ENCODE data around the gene MTCL1.

The MTCL1 gene

DNA sequence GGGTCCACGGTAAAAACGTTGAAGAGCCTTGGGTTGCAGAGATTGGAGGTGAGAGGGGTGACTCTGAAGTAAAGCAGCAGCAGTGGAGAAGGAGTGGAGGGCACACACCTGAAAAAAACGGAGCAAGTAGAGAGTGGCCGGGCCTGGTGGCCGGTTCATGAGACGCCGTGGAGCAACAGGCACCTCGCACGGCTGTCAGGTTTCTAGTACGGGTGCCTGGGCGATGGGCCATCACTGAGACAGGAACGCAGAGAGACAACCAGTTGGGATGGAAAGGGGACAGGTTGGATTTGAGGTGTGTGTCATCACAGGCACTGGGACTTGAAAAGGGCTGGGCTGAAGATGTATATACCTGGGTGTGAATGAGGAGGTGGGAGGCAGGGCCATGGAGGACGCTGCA lies 104.2 kb downstream of the MTCL1 start:
- no peaks in the 10 kb centered on the region for H4K20me1 ChIP-seq (ENCODE audit: insufficient read depth, low read length)
- no peak overlapping the region for H3K9ac ChIP-seq (ENCODE audit: low read length)

DNA sequence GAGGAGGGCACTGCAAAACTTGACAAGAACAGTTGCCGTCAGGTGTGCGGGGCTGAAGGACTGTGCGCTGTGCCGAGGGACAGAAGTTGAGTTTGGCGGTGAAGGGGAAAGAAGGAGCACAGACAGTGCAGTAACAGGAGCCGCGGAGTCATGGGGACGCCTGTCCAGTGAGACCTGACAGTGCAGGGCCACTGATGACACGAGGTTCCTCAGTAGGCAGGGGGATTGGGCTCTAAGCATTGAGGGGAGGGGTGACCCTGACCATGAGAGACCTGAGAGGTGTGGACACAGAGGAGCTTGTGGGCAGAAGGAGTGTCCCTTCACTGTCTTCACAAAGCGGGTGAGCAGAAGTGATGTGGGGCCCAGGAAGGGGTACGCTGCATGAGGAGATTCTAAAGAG lies 104.8 kb downstream of the MTCL1 start:
- H3K4me1 ChIP-seq (ENCODE audit: insufficient read depth, low read length, severe bottlenecking): no peaks in the 10 kb centered on the region
- no peak overlapping the region for H3K9ac ChIP-seq (ENCODE audit: low read length)
- no peaks in the 10 kb centered on the region for H3K9me3 ChIP-seq (ENCODE audit: low read length)
- H3K27me3 ChIP-seq (ENCODE audit: insufficient read depth, low read length): no peaks in the 10 kb centered on the region
- no peak overlapping the region for H3K4me3 ChIP-seq (ENCODE audit: low read depth, low read length, poor library complexity, severe bottlenecking)
- no peaks in the 10 kb centered on the region for H4K20me1 ChIP-seq (ENCODE audit: insufficient read depth, low read length)
- H3K27ac ChIP-seq (ENCODE audit: low read depth, low read length, poor library complexity, severe bottlenecking): no peak overlapping the region
- no peaks in the 10 kb centered on the region for H3F3A ChIP-seq (ENCODE audit: insufficient read depth, low read length)
- H3K9me2 ChIP-seq (ENCODE audit: low read depth, low read length): no peaks in the 10 kb centered on the region
- H3K79me2 ChIP-seq (ENCODE audit: insufficient read depth, low read length): no peaks in the 10 kb centered on the region
- no peak overlapping the region for H3K4me2 ChIP-seq (ENCODE audit: low read length)
- no peak overlapping the region for H2AFZ ChIP-seq (ENCODE audit: low read length)
- no peak for TF ChIP-seq EZH2 (IDR thresholded peaks at IDR 0.05; ENCODE audit: borderline replicate concordance, low read length)
- TF ChIP-seq, protein P1, sequence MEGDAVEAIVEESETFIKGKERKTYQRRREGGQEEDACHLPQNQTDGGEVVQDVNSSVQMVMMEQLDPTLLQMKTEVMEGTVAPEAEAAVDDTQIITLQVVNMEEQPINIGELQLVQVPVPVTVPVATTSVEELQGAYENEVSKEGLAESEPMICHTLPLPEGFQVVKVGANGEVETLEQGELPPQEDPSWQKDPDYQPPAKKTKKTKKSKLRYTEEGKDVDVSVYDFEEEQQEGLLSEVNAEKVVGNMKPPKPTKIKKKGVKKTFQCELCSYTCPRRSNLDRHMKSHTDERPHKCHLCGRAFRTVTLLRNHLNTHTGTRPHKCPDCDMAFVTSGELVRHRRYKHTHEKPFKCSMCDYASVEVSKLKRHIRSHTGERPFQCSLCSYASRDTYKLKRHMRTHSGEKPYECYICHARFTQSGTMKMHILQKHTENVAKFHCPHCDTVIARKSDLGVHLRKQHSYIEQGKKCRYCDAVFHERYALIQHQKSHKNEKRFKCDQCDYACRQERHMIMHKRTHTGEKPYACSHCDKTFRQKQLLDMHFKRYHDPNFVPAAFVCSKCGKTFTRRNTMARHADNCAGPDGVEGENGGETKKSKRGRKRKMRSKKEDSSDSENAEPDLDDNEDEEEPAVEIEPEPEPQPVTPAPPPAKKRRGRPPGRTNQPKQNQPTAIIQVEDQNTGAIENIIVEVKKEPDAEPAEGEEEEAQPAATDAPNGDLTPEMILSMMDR (IDR thresholded peaks at IDR 0.05; ENCODE audit: low read length): no peak
- H3K36me3 ChIP-seq (ENCODE audit: insufficient read depth, low read length): peaks cover 90% of the 10 kb centered on the region

More for the DNA sequence above, 104.2 kb downstream of the MTCL1 start:
- Histone ChIP-seq H3K9me2 (ENCODE audit: low read depth, low read length) (no peaks in the 10 kb centered on the region), H3K9me3 (ENCODE audit: low read length) (no peaks in the 10 kb centered on the region), H3K4me2 (ENCODE audit: low read length) (no peak overlapping the region), H3K36me3 (ENCODE audit: insufficient read depth, low read length) (peaks cover 86% of the 10 kb centered on the region), H3F3A (ENCODE audit: insufficient read depth, low read length) (no peaks in the 10 kb centered on the region), H3K27me3 (ENCODE audit: insufficient read depth, low read length) (no peaks in the 10 kb centered on the region), H3K4me3 (ENCODE audit: low read depth, low read length, poor library complexity, severe bottlenecking) (no peak overlapping the region), H3K79me2 (ENCODE audit: insufficient read depth, low read length) (no peaks in the 10 kb centered on the region), H3K4me1 (ENCODE audit: insufficient read depth, low read length, severe bottlenecking) (no peaks in the 10 kb centered on the region), H2AFZ (ENCODE audit: low read length) (no peak overlapping the region), H3K27ac (ENCODE audit: low read depth, low read length, poor library complexity, severe bottlenecking) (no peak overlapping the region)
- TF ChIP-seq, protein P1 (IDR thresholded peaks at IDR 0.05; ENCODE audit: low read length): no peak
- no peak for TF ChIP-seq EZH2 (IDR thresholded peaks at IDR 0.05; ENCODE audit: borderline replicate concordance, low read length)

DNA sequence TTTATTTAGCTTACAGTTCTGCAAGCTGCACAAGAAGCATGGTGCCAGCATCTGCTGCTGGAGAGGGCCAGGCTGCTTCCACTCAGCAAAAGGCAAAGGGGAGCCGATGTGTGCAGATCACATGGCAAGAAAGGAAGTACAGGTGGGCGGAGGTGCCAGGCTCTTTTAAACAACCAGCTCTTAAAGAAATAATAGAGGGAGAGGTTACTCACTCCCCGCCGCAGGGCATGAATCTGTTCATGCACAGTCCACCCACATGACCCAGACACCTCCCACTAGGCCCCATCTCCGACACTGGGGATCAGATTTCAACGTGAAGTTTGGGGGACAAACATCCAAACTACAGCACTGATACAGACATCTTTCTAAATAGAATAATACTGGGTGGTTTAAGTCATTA lies 105.8 kb downstream of the MTCL1 start:
- Histone ChIP-seq H3F3A (ENCODE audit: insufficient read depth, low read length) (no peaks in the 10 kb centered on the region), H3K27me3 (ENCODE audit: insufficient read depth, low read length) (no peaks in the 10 kb centered on the region), H3K79me2 (ENCODE audit: insufficient read depth, low read length) (no peaks in the 10 kb centered on the region), H2AFZ (ENCODE audit: low read length) (no peak overlapping the region), H3K9me3 (ENCODE audit: low read length) (no peaks in the 10 kb centered on the region), H3K9me2 (ENCODE audit: low read depth, low read length) (no peaks in the 10 kb centered on the region), H4K20me1 (ENCODE audit: insufficient read depth, low read length) (no peaks in the 10 kb centered on the region), H3K4me2 (ENCODE audit: low read length) (no peak overlapping the region), H3K27ac (ENCODE audit: low read depth, low read length, poor library complexity, severe bottlenecking) (no peak overlapping the region), H3K9ac (ENCODE audit: low read length) (no peak overlapping the region), H3K36me3 (ENCODE audit: insufficient read depth, low read length) (peaks cover 86% of the 10 kb centered on the region), H3K4me3 (ENCODE audit: low read depth, low read length, poor library complexity, severe bottlenecking) (no peak overlapping the region), H3K4me1 (ENCODE audit: insufficient read depth, low read length, severe bottlenecking) (no peaks in the 10 kb centered on the region)
- TF ChIP-seq EZH2 (IDR thresholded peaks at IDR 0.05; ENCODE audit: borderline replicate concordance, low read length): no peak
- TF ChIP-seq, protein P1 (IDR thresholded peaks at IDR 0.05; ENCODE audit: low read length): no peak
